ENCODE measurements around the gene PCIF1.
"Not testable (repeated sequence)": the region's sequence is repeated elsewhere in the genome, so short reads cannot be mapped to it uniquely, and the experiment has no call there.

DNA sequence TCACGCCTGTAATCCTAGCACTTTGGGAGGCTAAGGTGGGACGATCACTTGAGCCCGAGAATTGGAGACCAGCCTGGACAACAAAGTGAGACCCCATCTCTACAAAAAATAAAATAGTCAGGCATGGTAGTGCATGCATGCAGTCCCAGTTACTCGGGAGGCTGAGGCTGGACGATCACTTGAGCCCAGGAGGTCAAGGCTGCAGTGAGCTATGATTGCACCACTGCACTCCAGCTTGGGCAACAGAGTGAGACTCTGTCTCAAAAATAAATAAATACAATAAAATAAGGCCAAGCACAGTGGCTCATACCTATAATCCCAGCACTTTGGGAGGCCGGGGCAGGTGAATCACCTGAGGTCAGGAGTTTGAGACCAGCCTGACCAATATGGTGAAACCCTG is 33.2 kb upstream of the PCIF1 start:
- TF ChIP-seq, protein P1, sequence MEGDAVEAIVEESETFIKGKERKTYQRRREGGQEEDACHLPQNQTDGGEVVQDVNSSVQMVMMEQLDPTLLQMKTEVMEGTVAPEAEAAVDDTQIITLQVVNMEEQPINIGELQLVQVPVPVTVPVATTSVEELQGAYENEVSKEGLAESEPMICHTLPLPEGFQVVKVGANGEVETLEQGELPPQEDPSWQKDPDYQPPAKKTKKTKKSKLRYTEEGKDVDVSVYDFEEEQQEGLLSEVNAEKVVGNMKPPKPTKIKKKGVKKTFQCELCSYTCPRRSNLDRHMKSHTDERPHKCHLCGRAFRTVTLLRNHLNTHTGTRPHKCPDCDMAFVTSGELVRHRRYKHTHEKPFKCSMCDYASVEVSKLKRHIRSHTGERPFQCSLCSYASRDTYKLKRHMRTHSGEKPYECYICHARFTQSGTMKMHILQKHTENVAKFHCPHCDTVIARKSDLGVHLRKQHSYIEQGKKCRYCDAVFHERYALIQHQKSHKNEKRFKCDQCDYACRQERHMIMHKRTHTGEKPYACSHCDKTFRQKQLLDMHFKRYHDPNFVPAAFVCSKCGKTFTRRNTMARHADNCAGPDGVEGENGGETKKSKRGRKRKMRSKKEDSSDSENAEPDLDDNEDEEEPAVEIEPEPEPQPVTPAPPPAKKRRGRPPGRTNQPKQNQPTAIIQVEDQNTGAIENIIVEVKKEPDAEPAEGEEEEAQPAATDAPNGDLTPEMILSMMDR (IDR thresholded peaks at IDR 0.05 in 8 of 11, conservative IDR thresholded peaks at IDR 0.05 in 3 of 11): not testable (repeated sequence)
- TF ChIP-seq POLR2A, POLR2AphosphoS5 (IDR thresholded peaks at IDR 0.05): not testable (repeated sequence)

All from spleen (tissue), 7 donors.